HepG2 (cell line): ENCODE data around the gene RDH11. TPM values are rescaled to one million over a fixed set of nuclear protein-coding genes. Genes with fewer than 3 reads are reported as not detected.
A peak's percentile ranks its signal among the peaks of the same experiment; 100 is the strongest.

Experiments
- AKAP8 ChIP-seq: sonication (generic); formaldehyde crosslinking; IDR thresholded peaks from 2 replicates; pipeline ENCODE4 v1.5.1; 2020; ENCODE audit warnings: mild to moderate bottlenecking, missing genetic modification reagents
- BCLAF1 ChIP-seq: fragments of 450-650 bp; IDR thresholded peaks from 2 replicates; pipeline ENCODE4 v1.6.1; 2017; ENCODE audit warnings: mild to moderate bottlenecking
- CEBPG ChIP-seq: IDR thresholded peaks from 2 replicates; pipeline ENCODE4 v1.6.1; 2016
- CHCHD3 ChIP-seq: sonication (generic); formaldehyde crosslinking; IDR thresholded peaks from 2 replicates; pipeline ENCODE4 v1.8.0; 2022; ENCODE audit warnings: mild to moderate bottlenecking, missing genetic modification reagents, moderate library complexity
- DNMT3B ChIP-seq: conservative IDR thresholded peaks from 2 replicates; pipeline ENCODE4 v1.6.1; 2016; ENCODE audit warnings: missing biosample characterization, control low read depth
- IKZF5 ChIP-seq: IDR thresholded peaks from 2 replicates; pipeline ENCODE4 v1.6.1; 2018; ENCODE audit warnings: missing genetic modification reagents, mild to moderate bottlenecking, missing compliant biosample characterization
- ISL2 ChIP-seq: sonication (generic); formaldehyde crosslinking; IDR thresholded peaks from 2 replicates; pipeline ENCODE4 v1.5.0; 2020; ENCODE audit warnings: missing genetic modification reagents
- MED1 ChIP-seq: sonication (generic); formaldehyde crosslinking; IDR thresholded peaks from 2 replicates; pipeline ENCODE4 v1.4.0; 2020; ENCODE audit warnings: missing genetic modification reagents
- MXD3 ChIP-seq: IDR thresholded peaks from 2 replicates; pipeline ENCODE4 v1.6.1; 2016; ENCODE audit warnings: mild to moderate bottlenecking, missing biosample characterization, missing genetic modification reagents
- SMC3 ChIP-seq: IDR thresholded peaks from 2 replicates; pipeline ENCODE4 v1.6.1; 2011; ENCODE audit warnings: low read length, improper control_type of control experiment
- TOPORS ChIP-seq: sonication (generic); formaldehyde crosslinking; IDR thresholded peaks from 2 replicates; pipeline ENCODE4 v1.8.0; 2023; ENCODE audit warnings: mild to moderate bottlenecking, missing genetic modification reagents
- ZBED4 ChIP-seq: sonication (generic); formaldehyde crosslinking; IDR thresholded peaks from 2 replicates; pipeline ENCODE4 v1.4.0; 2020; ENCODE audit warnings: missing genetic modification reagents, borderline replicate concordance
- ZBTB14 ChIP-seq: sonication (generic); formaldehyde crosslinking; IDR thresholded peaks from 2 replicates; pipeline ENCODE4 v1.4.0; 2020; ENCODE audit warnings: missing genetic modification reagents
- ZNF557 ChIP-seq: sonication (generic); formaldehyde crosslinking; IDR thresholded peaks from 2 replicates; pipeline ENCODE4 v1.4.0; 2020; ENCODE audit warnings: missing genetic modification reagents
- ZNF574 ChIP-seq: sonication (generic); formaldehyde crosslinking; IDR thresholded peaks from 2 replicates; pipeline ENCODE4 v1.4.0; 2020; ENCODE audit warnings: missing genetic modification reagents
- ZNF781 ChIP-seq: sonication (generic); formaldehyde crosslinking; IDR thresholded peaks from 2 replicates; pipeline ENCODE4 v1.5.1; 2020; ENCODE audit warnings: borderline replicate concordance, mild to moderate bottlenecking, missing genetic modification reagents; ENCODE audit errors: not compliant biosample characterization
- polyA plus RNA-seq, 8 experiments: library from polyadenylated mRNA; depleted of rRNA in 3 of 8; stranded (reverse) in 7 of 8; unstranded in 1 of 8; fragments of >200 nt; fragmentation: Illumina TruSeq in 4 of 8; extraction: Trizol in 4 of 8; gene quantifications; 2 replicates each; pipeline versions ENCODE4 v1.2.1 to v1.2.3, GENCODE V29; 2011 to 2016; ENCODE audit warnings: low read depth in 4 of 8, missing spikeins in 1 of 8, mixed read lengths in 1 of 8; ENCODE audit not compliant: insufficient read depth in 1 of 8
- total RNA-seq, 5 experiments: library from RNA; depleted of rRNA; stranded (reverse); fragments of >200 nt; fragmentation: Illumina TruSeq; extraction: Trizol; gene quantifications; 2 replicates each; pipeline ENCODE4 v1.2.3, GENCODE V29; 2016; ENCODE audit warnings: low read depth in 1 of 5

RDH11 gene
- total and polyA plus RNA-seq, 2 of the 13 experiments (the other 11 are each of a cell fraction or from before 2014, with no cell fraction given): 106 to 131 TPM

- peak; percentile 79 for TF ChIP-seq ZBED4 (CRISPR knock-in tag)
- TF ChIP-seq TOPORS: 0 out of 2 replicates have a peak, but pooled peaks have one; percentile 55
- TF ChIP-seq BCLAF1: no peak
- TF ChIP-seq SMC3: no peak
- TF ChIP-seq ISL2 (CRISPR knock-in tag): peak; percentile 44; the same call in 1 of the 2 replicates
- TF ChIP-seq ZBTB14: no peak
- TF ChIP-seq MXD3 (CRISPR knock-in tag): no peak
- TF ChIP-seq IKZF5 (CRISPR knock-in tag): peak; percentile 46; the same call in 1 of the 2 replicates
- no peak for TF ChIP-seq CEBPG
- no peak for TF ChIP-seq AKAP8 (CRISPR knock-in tag)
- TF ChIP-seq ZNF557: no peak
- TF ChIP-seq ZNF574 (CRISPR knock-in tag): peak; percentile 67
- peak; percentile 55; the same call in 1 of the 2 replicates for TF ChIP-seq DNMT3B (CRISPR knock-in tag)
- TF ChIP-seq CHCHD3 (CRISPR knock-in tag): no peak
- TF ChIP-seq MED1 (CRISPR knock-in tag): peak; percentile 77
- no peak for TF ChIP-seq ZNF781 (CRISPR knock-in tag)
These were observed 43.4 kb upstream of the RDH11 start (continued) for GRCh38 chr14:67738740-67739504.
